Measurements from ENCODE around the gene TMEM43. TPM values are rescaled to one million over a fixed set of nuclear protein-coding genes. Genes with fewer than 3 reads are reported as not detected.

TMEM43 gene
- polyA plus RNA-seq, 1 of the 3 experiments (the other 2 are of a cell fraction): 105 TPM

GRCh38 chr3:14154895-14155440 lies 30.1 kb downstream of the TMEM43 start (continued):
- no peak for TF ChIP-seq PBX3 (IDR thresholded peaks at IDR 0.05)

GRCh38 chr3:14156201-14156600 lies 31.3 kb downstream of the TMEM43 start:
- H3K4me3 ChIP-seq (ENCODE audit: low read depth in 2 of 2, low read length in 1 of 2): no peak overlapping the region
- peaks cover 83 to 91% of the 10 kb centered on the region in 2 experiments for H3K36me3 ChIP-seq (replicated peaks in 1 of 2; ENCODE audit: control insufficient read depth in 1 of 2, insufficient read depth in 2 of 2, low read length in 1 of 2)

More at GRCh38 chr3:14156201-14156600, 31.3 kb downstream of the TMEM43 start:
- no peaks in the 10 kb centered on the region for H3K27me3 ChIP-seq (ENCODE audit: insufficient read depth)
- H4K20me1 ChIP-seq (ENCODE audit: insufficient read depth): 0 out of 2 replicates have a peak, but pooled peaks cover 9% of the 10 kb centered on the region
- ChIA-PET POLR2A (no interaction called here), CTCF (interaction anchor here (1.1 to 1.5 kb wide), 2 partner anchors 18 to 47 kb away, joined by 3 to 4 read pairs; no protein-coding TSS in a partner anchor)
- H3K9ac ChIP-seq: no peak overlapping the region
- TF ChIP-seq GATA2 (CRISPR knock-in tag; IDR thresholded peaks at IDR 0.05) (no peak), MEF2A (IDR thresholded peaks at IDR 0.05; ENCODE audit: borderline replicate concordance, low read depth) (no peak), CHD2 (IDR thresholded peaks at IDR 0.05; ENCODE audit: low read length, partially characterized antibody) (no peak), TCF12 (IDR thresholded peaks at IDR 0.05) (no peak), SMC3 (IDR thresholded peaks at IDR 0.05; ENCODE audit: low read depth, low read length) (no peak), POLR2AphosphoS5 (IDR thresholded peaks at IDR 0.05; ENCODE audit: low read depth, low read length) (no peak), SIN3A (IDR thresholded peaks at IDR 0.05; ENCODE audit: borderline replicate concordance, low read depth, low read length) (no peak), RAD21 (IDR thresholded peaks at IDR 0.05; ENCODE audit: low read length) (no peak), FOSL2 (IDR thresholded peaks at IDR 0.05; ENCODE audit: borderline replicate concordance, low read depth) (no peak), EZH2phosphoT487 (IDR thresholded peaks at IDR 0.05; ENCODE audit: borderline replicate concordance, low read depth) (no peak), JUND (IDR thresholded peaks at IDR 0.05) (no peak), FOXM1 (IDR thresholded peaks at IDR 0.05; ENCODE audit: low read depth) (no peak), NFIC (IDR thresholded peaks at IDR 0.05; ENCODE audit: borderline replicate concordance) (no peak), ELF1 (IDR thresholded peaks at IDR 0.05) (no peak), TAF1 (IDR thresholded peaks at IDR 0.05; ENCODE audit: borderline replicate concordance, low read depth, low read length) (no peak), RXRA (IDR thresholded peaks at IDR 0.05; ENCODE audit: borderline replicate concordance, low read depth) (no peak), IRF3 (IDR thresholded peaks at IDR 0.05; ENCODE audit: low read depth, low read length) (no peak)
- TF ChIP-seq, protein P1, sequence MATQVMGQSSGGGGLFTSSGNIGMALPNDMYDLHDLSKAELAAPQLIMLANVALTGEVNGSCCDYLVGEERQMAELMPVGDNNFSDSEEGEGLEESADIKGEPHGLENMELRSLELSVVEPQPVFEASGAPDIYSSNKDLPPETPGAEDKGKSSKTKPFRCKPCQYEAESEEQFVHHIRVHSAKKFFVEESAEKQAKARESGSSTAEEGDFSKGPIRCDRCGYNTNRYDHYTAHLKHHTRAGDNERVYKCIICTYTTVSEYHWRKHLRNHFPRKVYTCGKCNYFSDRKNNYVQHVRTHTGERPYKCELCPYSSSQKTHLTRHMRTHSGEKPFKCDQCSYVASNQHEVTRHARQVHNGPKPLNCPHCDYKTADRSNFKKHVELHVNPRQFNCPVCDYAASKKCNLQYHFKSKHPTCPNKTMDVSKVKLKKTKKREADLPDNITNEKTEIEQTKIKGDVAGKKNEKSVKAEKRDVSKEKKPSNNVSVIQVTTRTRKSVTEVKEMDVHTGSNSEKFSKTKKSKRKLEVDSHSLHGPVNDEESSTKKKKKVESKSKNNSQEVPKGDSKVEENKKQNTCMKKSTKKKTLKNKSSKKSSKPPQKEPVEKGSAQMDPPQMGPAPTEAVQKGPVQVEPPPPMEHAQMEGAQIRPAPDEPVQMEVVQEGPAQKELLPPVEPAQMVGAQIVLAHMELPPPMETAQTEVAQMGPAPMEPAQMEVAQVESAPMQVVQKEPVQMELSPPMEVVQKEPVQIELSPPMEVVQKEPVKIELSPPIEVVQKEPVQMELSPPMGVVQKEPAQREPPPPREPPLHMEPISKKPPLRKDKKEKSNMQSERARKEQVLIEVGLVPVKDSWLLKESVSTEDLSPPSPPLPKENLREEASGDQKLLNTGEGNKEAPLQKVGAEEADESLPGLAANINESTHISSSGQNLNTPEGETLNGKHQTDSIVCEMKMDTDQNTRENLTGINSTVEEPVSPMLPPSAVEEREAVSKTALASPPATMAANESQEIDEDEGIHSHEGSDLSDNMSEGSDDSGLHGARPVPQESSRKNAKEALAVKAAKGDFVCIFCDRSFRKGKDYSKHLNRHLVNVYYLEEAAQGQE (IDR thresholded peaks at IDR 0.05; ENCODE audit: low read depth, low read length): no peak
- TF ChIP-seq, protein P2, sequence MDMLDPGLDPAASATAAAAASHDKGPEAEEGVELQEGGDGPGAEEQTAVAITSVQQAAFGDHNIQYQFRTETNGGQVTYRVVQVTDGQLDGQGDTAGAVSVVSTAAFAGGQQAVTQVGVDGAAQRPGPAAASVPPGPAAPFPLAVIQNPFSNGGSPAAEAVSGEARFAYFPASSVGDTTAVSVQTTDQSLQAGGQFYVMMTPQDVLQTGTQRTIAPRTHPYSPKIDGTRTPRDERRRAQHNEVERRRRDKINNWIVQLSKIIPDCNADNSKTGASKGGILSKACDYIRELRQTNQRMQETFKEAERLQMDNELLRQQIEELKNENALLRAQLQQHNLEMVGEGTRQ (IDR thresholded peaks at IDR 0.05; ENCODE audit: borderline replicate concordance, low read depth, low read length): no peak
- no peaks in the 10 kb centered on the region; a peak in 1 of 4 replicates for H3K4me1 ChIP-seq (ENCODE audit: control insufficient read depth in 1 of 2, insufficient read depth in 2 of 2, low read depth in 1 of 2, low read length in 1 of 2)
- H3K4me2 ChIP-seq: no peak overlapping the region
- H3K9me3 ChIP-seq: peaks cover 3% of the 10 kb centered on the region; the same call in 1 of the 2 replicates
- H3K9me2 ChIP-seq: no peaks in the 10 kb centered on the region
- no peak overlapping the region for H3K27ac ChIP-seq (ENCODE audit: low read depth in 2 of 2, low read length in 1 of 2)
- over 99% methylated on average over 7 of the region's 7 CpGs for WGBS (ENCODE audit: low lambda C conversion rate)
- H3K79me2 ChIP-seq (ENCODE audit: insufficient read depth): peaks cover 58% of the 10 kb centered on the region; the same call in 1 of the 2 replicates
- no peak for DNase-seq
- no peaks in the 10 kb centered on the region for H3F3A ChIP-seq (replicated peaks; ENCODE audit: insufficient read depth)
- H2AFZ ChIP-seq (ENCODE audit: low read depth): no peak overlapping the region
